Aorta (tissue), 5 donors: ENCODE data around the gene WWOX. TPM values are rescaled to one million over a fixed set of nuclear protein-coding genes. Genes with fewer than 3 reads are reported as not detected.
A peak's percentile ranks its signal among the peaks of the same experiment; 100 is the strongest.

ENCODE experiments used
- ATAC-seq: fragments of 200-7000 bp; cut with Tn5 transposase; one replicate; pipeline ENCODE4 v1.9.1; 2022; ENCODE audit warnings: moderate library complexity; ENCODE audit not compliant: low FRiP score
- DNase-seq, 2 donors: peaks; one replicate each; pipeline ENCODE4 v3.0.0-alpha.2; 2020
- H3K27ac ChIP-seq, 2 donors: one replicate each; pipeline ENCODE4 v1.5.1; 2013; ENCODE audit warnings: low read length in 2 of 2, mild to moderate bottlenecking in 2 of 2, moderate library complexity in 2 of 2, control low read depth in 1 of 2, inconsistent platforms in 1 of 2, low read depth in 1 of 2
- H3K27me3 ChIP-seq, 2 donors: one replicate each; pipeline ENCODE4 v1.6.1; 2013; ENCODE audit warnings: control low read depth in 1 of 2, low read length in 1 of 2, mild to moderate bottlenecking in 1 of 2, moderate library complexity in 1 of 2; ENCODE audit not compliant: insufficient read depth in 2 of 2, control insufficient read depth in 1 of 2
- H3K36me3 ChIP-seq, 2 donors: one replicate each; pipeline ENCODE4 v1.6.1; 2013; ENCODE audit warnings: control low read depth in 1 of 2, low read length in 1 of 2, mild to moderate bottlenecking in 1 of 2; ENCODE audit not compliant: insufficient read depth in 2 of 2, control insufficient read depth in 1 of 2
- H3K4me1 ChIP-seq, 2 donors: one replicate each; pipeline ENCODE4 v1.6.1; 2013; ENCODE audit warnings: low read length in 2 of 2, control low read depth in 1 of 2, mild to moderate bottlenecking in 1 of 2, moderate library complexity in 1 of 2; ENCODE audit not compliant: insufficient read depth in 2 of 2, control insufficient read depth in 1 of 2
- H3K4me3 ChIP-seq, 2 donors: one replicate each; pipeline ENCODE4 v1.5.1; 2013; ENCODE audit warnings: low read length in 2 of 2, control low read depth in 1 of 2, mild to moderate bottlenecking in 1 of 2
- H3K9me3 ChIP-seq: one replicate; pipeline ENCODE4 v1.6.1; 2013; ENCODE audit warnings: mild to moderate bottlenecking, low read length; ENCODE audit not compliant: control insufficient read depth
- WGBS, 2 donors: extraction: QIAGEN DNeasy Blood & Tissue Kit; methylation state at CpG; one replicate each; pipeline ENCODE4 v1.1.7; 2013; 5-methylcytosine and 5-hydroxymethylcytosine counted together
- intact Hi-C, 2 donors: fragments of 100-400 bp; cut with DNase I; formaldehyde crosslinking; loops; one replicate each; pipeline versions ENCODE4 v1.14.2 to v1.15.0; 2022
- polyA plus RNA-seq, 2 donors: library from polyadenylated mRNA; stranded (reverse); fragments of 200-250 nt; gene quantifications; one replicate each; pipeline ENCODE4 v1.2.3, GENCODE V29; 2013
- total RNA-seq, 2 donors: library from RNA; stranded (reverse); fragmentation: NEBNext Ultra II Directional; extraction: Animal tissue kit (Norgen Biotek cat#: 25700); gene quantifications; one replicate each; pipeline ENCODE4 v1.2.1, GENCODE V29; 2021
- donor health status: healthy with polysubstance abuse.
- donor health status: Bipolar disorder and iron deficiency.
- donor health status: DM: no; HTN: no; CAD: no.
- donor health status: DM: no; HTN: no; CAD: no.
- donor health status: DM: yes; HTN: yes; CAD: no.

The WWOX gene
- total and polyA plus RNA-seq, 4 donors: 11.2 to 30.9 (median 14.6) TPM

GRCh38 chr16:78455861-78456260, 356.4 kb downstream of the WWOX start:
- Histone ChIP-seq H3K9me3 (no peaks in the 10 kb centered on the region), H3K36me3 (no peaks in the 10 kb centered on the region), H3K27ac (no peak overlapping the region), H3K4me3 (no peak overlapping the region), H3K27me3 (no peaks in the 10 kb centered on the region), H3K4me1 (no peaks in the 10 kb centered on the region)
- ATAC-seq (no peak), DNase-seq (no peak)
- 20 to 37% methylated on average over 4 of the region's 4 CpGs for WGBS, 2 donors
- intact Hi-C loops: loop anchor here in 1 of 2 donors (10.0 kb wide), 1 partner anchor 171 kb away; no protein-coding TSS in a partner anchor

DNA sequence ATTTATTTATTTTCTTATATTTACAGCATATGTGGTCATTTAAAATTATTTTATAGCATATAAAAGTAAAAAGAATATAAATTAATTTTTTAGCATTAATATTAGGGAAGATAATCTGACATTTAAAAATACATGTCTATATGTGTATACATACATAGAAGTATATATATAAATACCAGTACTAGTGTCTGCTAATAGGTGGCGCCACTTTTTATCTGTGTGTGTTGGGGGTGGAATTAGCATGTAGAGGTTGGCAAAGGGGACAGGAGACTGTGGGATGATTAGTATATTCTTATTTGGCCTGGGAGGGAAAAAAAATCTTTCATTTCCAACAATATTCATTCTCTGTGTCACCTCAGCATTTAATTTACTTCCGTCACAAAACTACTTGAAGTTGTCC, 359.1 kb downstream of the WWOX start:
- DNase-seq (no peak), ATAC-seq (no peak)
- Histone ChIP-seq H3K27ac (no peak overlapping the region), H3K27me3 (no peaks in the 10 kb centered on the region), H3K36me3 (no peaks in the 10 kb centered on the region), H3K9me3 (no peaks in the 10 kb centered on the region), H3K4me1 (peaks cover 5 to 16% of the 10 kb centered on the region in 2 donors), H3K4me3 (no peak overlapping the region)
- intact Hi-C loops: loop anchor here in 1 of 2 donors (10.0 kb wide), 1 partner anchor 174 kb away; no protein-coding TSS in a partner anchor
- 97 to 100% methylated on average over 2 of the region's 2 CpGs for WGBS, 2 donors

DNA sequence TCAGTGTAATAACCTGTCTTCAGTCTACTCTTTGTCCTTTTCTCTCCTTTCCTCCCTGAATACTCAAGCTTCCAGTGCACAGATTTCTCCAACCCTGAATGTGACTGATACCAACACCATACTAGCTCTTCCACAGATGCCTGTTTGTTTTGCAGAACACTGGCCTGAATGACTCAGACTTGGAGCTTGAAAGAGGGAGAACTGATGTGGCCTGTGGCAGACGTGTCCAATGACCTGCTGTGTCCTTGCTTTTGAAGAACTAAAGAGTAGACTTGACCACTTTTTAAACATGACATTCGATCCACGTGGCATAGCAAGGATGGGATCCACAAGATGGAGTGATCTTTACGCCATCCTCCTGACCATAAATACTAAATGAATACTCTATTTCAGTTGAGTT, 361.0 kb downstream of the WWOX start:
- Histone ChIP-seq H3K36me3 (no peaks in the 10 kb centered on the region), H3K27ac (no peak overlapping the region), H3K9me3 (no peaks in the 10 kb centered on the region), H3K4me1 (peaks cover 5 to 16% of the 10 kb centered on the region in 2 donors), H3K27me3 (no peaks in the 10 kb centered on the region), H3K4me3 (no peak overlapping the region)
- DNase-seq (no peak), ATAC-seq (no peak)
- intact Hi-C loops: no loop called here
- WGBS, 2 donors: 74 to 80% methylated on average over 4 of the region's 4 CpGs

GRCh38 chr16:78461087-78461486, 361.6 kb downstream of the WWOX start:
- WGBS, 2 donors: 56 to 62% methylated on average over 4 of the region's 4 CpGs
- peaks cover 5 to 16% of the 10 kb centered on the region in 2 donors for H3K4me1 ChIP-seq
- ATAC-seq (no peak), DNase-seq (no peak)
- no peak overlapping the region for H3K27ac ChIP-seq
- no peaks in the 10 kb centered on the region for H3K36me3 ChIP-seq
- no peak overlapping the region for H3K4me3 ChIP-seq
- no peaks in the 10 kb centered on the region for H3K9me3 ChIP-seq
- H3K27me3 ChIP-seq: no peaks in the 10 kb centered on the region
- intact Hi-C loops: no loop called here

- H3K4me1 ChIP-seq: peaks cover 5 to 16% of the 10 kb centered on the region in 2 donors
- no peak for ATAC-seq
- DNase-seq: no peak
- H3K9me3 ChIP-seq: no peaks in the 10 kb centered on the region
- no peak overlapping the region for H3K27ac ChIP-seq
- intact Hi-C loops: no loop called here
- H3K27me3 ChIP-seq: no peaks in the 10 kb centered on the region
- 17 to 26% methylated on average over 9 of the region's 9 CpGs for WGBS, 2 donors
- H3K4me3 ChIP-seq: peak overlapping the region; percentile 20 to 45
- H3K36me3 ChIP-seq: no peaks in the 10 kb centered on the region
Measured at GRCh38 chr16:78461496-78462287, 362.2 kb downstream of the WWOX start.

- 26 to 41% methylated on average over 24 of the region's 24 CpGs for WGBS, 2 donors
- intact Hi-C loops: no loop called here
- Histone ChIP-seq H3K27me3 (no peaks in the 10 kb centered on the region), H3K9me3 (no peaks in the 10 kb centered on the region), H3K4me1 (peaks cover 5 to 16% of the 10 kb centered on the region in 2 donors), H3K27ac (no peak overlapping the region), H3K4me3 (peak overlapping the region; percentile 20 to 45), H3K36me3 (no peaks in the 10 kb centered on the region)
- DNase-seq (no peak), ATAC-seq (no peak)
Measured at GRCh38 chr16:78462288-78463208, 363.1 kb downstream of the WWOX start.

GRCh38 chr16:78463591-78463990, 364.1 kb downstream of the WWOX start:
- H3K4me1 ChIP-seq: peaks cover 5 to 16% of the 10 kb centered on the region in 2 donors
- DNase-seq: no peak
- peaks cover 1% of the 10 kb centered on the region for H3K9me3 ChIP-seq
- no peak overlapping the region for H3K27ac ChIP-seq
- H3K36me3 ChIP-seq: no peaks in the 10 kb centered on the region
- H3K27me3 ChIP-seq: no peaks in the 10 kb centered on the region
- 74 to 79% methylated on average over 1 of the region's 1 CpG for WGBS, 2 donors
- ATAC-seq: no peak
- intact Hi-C loops: no loop called here
- H3K4me3 ChIP-seq: no peak overlapping the region

DNA sequence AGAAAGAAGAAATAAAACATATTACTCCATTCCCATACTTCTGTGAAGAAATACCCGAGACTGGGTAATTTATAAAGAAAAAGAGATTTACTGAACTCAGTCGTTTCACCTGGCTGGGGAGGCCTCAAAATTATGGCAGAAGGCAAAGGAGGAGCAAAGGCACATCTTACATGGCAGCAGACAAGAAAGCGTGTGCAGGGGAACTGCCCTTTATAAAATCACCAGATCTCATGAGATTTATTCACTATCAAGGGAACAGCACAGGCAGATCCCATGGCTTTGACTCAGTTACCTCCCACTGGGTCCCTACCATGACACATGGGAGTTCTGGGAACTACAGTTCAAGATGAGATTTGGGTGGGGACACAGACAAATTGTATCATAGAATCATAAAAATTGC, 365.4 kb downstream of the WWOX start:
- ATAC-seq (no peak), DNase-seq (no peak)
- Histone ChIP-seq H3K4me3 (no peak overlapping the region), H3K36me3 (no peaks in the 10 kb centered on the region), H3K9me3 (peaks cover 1% of the 10 kb centered on the region), H3K4me1 (peaks cover 5 to 16% of the 10 kb centered on the region in 2 donors), H3K27me3 (no peaks in the 10 kb centered on the region), H3K27ac (no peak overlapping the region)
- intact Hi-C loops: no loop called here
- 97 to 99% methylated on average over 3 of the region's 3 CpGs for WGBS, 2 donors
